ENCODE results near the gene SNED1. TPM values are rescaled to one million over a fixed set of nuclear protein-coding genes. Genes with fewer than 3 reads are reported as not detected.

The SNED1 gene
- total RNA-seq, 2 donors from 2014 or later = 0.66 to 4.5 TPM

GRCh38 chr2:241123816-241124536 lies 125.6 kb downstream of the SNED1 start:
- no peak overlapping the region for H3K9ac ChIP-seq (ENCODE audit: extremely low read depth, low read length, poor library complexity, severe bottlenecking)

GRCh38 chr2:241125626-241126025 lies 127.2 kb downstream of the SNED1 start:
- no peaks in the 10 kb centered on the region for H3K27me3 Mint-ChIP-seq (ENCODE audit: insufficient read depth)
- H3K9me3 Mint-ChIP-seq = peaks cover 3% of the 10 kb centered on the region
- TF ChIP-seq, protein P1, sequence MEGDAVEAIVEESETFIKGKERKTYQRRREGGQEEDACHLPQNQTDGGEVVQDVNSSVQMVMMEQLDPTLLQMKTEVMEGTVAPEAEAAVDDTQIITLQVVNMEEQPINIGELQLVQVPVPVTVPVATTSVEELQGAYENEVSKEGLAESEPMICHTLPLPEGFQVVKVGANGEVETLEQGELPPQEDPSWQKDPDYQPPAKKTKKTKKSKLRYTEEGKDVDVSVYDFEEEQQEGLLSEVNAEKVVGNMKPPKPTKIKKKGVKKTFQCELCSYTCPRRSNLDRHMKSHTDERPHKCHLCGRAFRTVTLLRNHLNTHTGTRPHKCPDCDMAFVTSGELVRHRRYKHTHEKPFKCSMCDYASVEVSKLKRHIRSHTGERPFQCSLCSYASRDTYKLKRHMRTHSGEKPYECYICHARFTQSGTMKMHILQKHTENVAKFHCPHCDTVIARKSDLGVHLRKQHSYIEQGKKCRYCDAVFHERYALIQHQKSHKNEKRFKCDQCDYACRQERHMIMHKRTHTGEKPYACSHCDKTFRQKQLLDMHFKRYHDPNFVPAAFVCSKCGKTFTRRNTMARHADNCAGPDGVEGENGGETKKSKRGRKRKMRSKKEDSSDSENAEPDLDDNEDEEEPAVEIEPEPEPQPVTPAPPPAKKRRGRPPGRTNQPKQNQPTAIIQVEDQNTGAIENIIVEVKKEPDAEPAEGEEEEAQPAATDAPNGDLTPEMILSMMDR (conservative IDR thresholded peaks at IDR 0.05) = no peak
- no peak overlapping the region for H3K4me3 Mint-ChIP-seq
- Histone ChIP-seq H3K27me3 (ENCODE audit: control insufficient read depth, insufficient read depth, low read length, poor library complexity, severe bottlenecking) (no peaks in the 10 kb centered on the region), H3K4me1 (ENCODE audit: control insufficient read depth, insufficient read depth, low read length) (no peaks in the 10 kb centered on the region), H3K36me3 (ENCODE audit: control insufficient read depth, insufficient read depth, low read length) (peaks cover 15% of the 10 kb centered on the region), H3K27ac (ENCODE audit: low read depth, low read length) (no peak overlapping the region), H3K9ac (ENCODE audit: extremely low read depth, low read length, poor library complexity, severe bottlenecking) (no peak overlapping the region), H3K9me3 (ENCODE audit: control insufficient read depth, low read length) (peaks cover 4% of the 10 kb centered on the region), H3K4me3 (ENCODE audit: low read length) (no peak overlapping the region)
- H3K4me1 Mint-ChIP-seq = no peaks in the 10 kb centered on the region
- no peak for DNase-seq
- 88 to 95% methylated on average over 2 to 13 of the region's 13 CpGs for WGBS, 2 experiments (ENCODE audit: insufficient coverage in 1 of 2, insufficient read length in 1 of 2)
- no peak overlapping the region for H3K27ac Mint-ChIP-seq
- H3K36me3 Mint-ChIP-seq (ENCODE audit: low read depth) = peaks cover 55% of the 10 kb centered on the region

More at GRCh38 chr2:241123816-241124536, 125.6 kb downstream of the SNED1 start:
- Mint-ChIP-seq H3K4me3 (no peak overlapping the region), H3K36me3 (ENCODE audit: low read depth) (peaks cover 58% of the 10 kb centered on the region), H3K4me1 (no peaks in the 10 kb centered on the region), H3K9me3 (peaks cover 6% of the 10 kb centered on the region), H3K27me3 (ENCODE audit: insufficient read depth) (no peaks in the 10 kb centered on the region), H3K27ac (no peak overlapping the region)
- H3K9me3 ChIP-seq (ENCODE audit: control insufficient read depth, low read length) = peaks cover 6% of the 10 kb centered on the region
- no peak overlapping the region for H3K27ac ChIP-seq (ENCODE audit: low read depth, low read length)
- H3K36me3 ChIP-seq (ENCODE audit: control insufficient read depth, insufficient read depth, low read length) = peaks cover 13% of the 10 kb centered on the region
- no peak overlapping the region for H3K4me3 ChIP-seq (ENCODE audit: low read length)
- TF ChIP-seq, protein P1 (conservative IDR thresholded peaks at IDR 0.05) = no peak
- WGBS, 2 experiments (ENCODE audit: insufficient coverage in 1 of 2, insufficient read length in 1 of 2) = 92 to 94% methylated on average over 11 to 16 of the region's 16 CpGs
- no peak for DNase-seq
- no peaks in the 10 kb centered on the region for H3K27me3 ChIP-seq (ENCODE audit: control insufficient read depth, insufficient read depth, low read length, poor library complexity, severe bottlenecking)
- H3K4me1 ChIP-seq (ENCODE audit: control insufficient read depth, insufficient read depth, low read length) = no peaks in the 10 kb centered on the region

- H3K4me1 Mint-ChIP-seq = no peaks in the 10 kb centered on the region
- no peaks in the 10 kb centered on the region for H3K27me3 Mint-ChIP-seq (ENCODE audit: insufficient read depth)
- no peak overlapping the region for H3K4me3 ChIP-seq (ENCODE audit: low read length)
- no peaks in the 10 kb centered on the region for H3K4me1 ChIP-seq (ENCODE audit: control insufficient read depth, insufficient read depth, low read length)
- 93% methylated on average over 18 to 21 of the region's 21 CpGs for WGBS, 2 experiments (ENCODE audit: insufficient coverage in 1 of 2, insufficient read length in 1 of 2)
- H3K27ac Mint-ChIP-seq = no peak overlapping the region
- no peak overlapping the region for H3K9ac ChIP-seq (ENCODE audit: extremely low read depth, low read length, poor library complexity, severe bottlenecking)
- H3K36me3 Mint-ChIP-seq (ENCODE audit: low read depth) = peaks cover 53% of the 10 kb centered on the region
- TF ChIP-seq, protein P1 (conservative IDR thresholded peaks at IDR 0.05) = no peak
- H3K36me3 ChIP-seq (ENCODE audit: control insufficient read depth, insufficient read depth, low read length) = peaks cover 9% of the 10 kb centered on the region
- no peaks in the 10 kb centered on the region for H3K9me3 Mint-ChIP-seq
- no peaks in the 10 kb centered on the region for H3K27me3 ChIP-seq (ENCODE audit: control insufficient read depth, insufficient read depth, low read length, poor library complexity, severe bottlenecking)
- DNase-seq = no peak
- H3K9me3 ChIP-seq (ENCODE audit: control insufficient read depth, low read length) = no peaks in the 10 kb centered on the region
- H3K27ac ChIP-seq (ENCODE audit: low read depth, low read length) = no peak overlapping the region
- no peak overlapping the region for H3K4me3 Mint-ChIP-seq
These were observed 127.8 kb downstream of the SNED1 start for GRCh38 chr2:241126201-241126611.
